Kidney (tissue), 14 donors: Measurements from ENCODE around the gene VWA5B1. TPM values are rescaled to one million over a fixed set of nuclear protein-coding genes. Genes with fewer than 3 reads are reported as not detected.

Experiments
- DNase-seq, 5 donors: peaks; one replicate each; pipeline ENCODE4 v3.0.0-alpha.2; 2013 to 2020
- FAIRE-seq: peaks from 2 replicates; lab custom pipeline; 2012; peaks lifted over from hg19 to GRCh38; lab: Jason Lieb, UNC
- H3K27ac ChIP-seq, 2 donors: one replicate each; pipeline ENCODE4 v1.7.0; 2013; ENCODE audit warnings: low read depth in 2 of 2, low read length in 2 of 2, inconsistent platforms in 1 of 2
- H3K27me3 ChIP-seq: one replicate; pipeline ENCODE4 v1.7.1; 2013; ENCODE audit warnings: low read length, inconsistent platforms; ENCODE audit not compliant: control insufficient read depth, insufficient read depth
- H3K36me3 ChIP-seq, 3 donors: one replicate each; pipeline versions ENCODE4 v1.7.0 to v1.7.1; 2013; ENCODE audit warnings: low read length in 3 of 3, control low read depth in 1 of 3, inconsistent platforms in 1 of 3; ENCODE audit not compliant: insufficient read depth in 3 of 3, control insufficient read depth in 2 of 3
- H3K4me1 ChIP-seq, 3 donors: one replicate each; pipeline versions ENCODE4 v1.7.0 to v1.7.1; 2013; ENCODE audit warnings: low read length in 3 of 3, inconsistent platforms in 1 of 3, low read depth in 1 of 3; ENCODE audit not compliant: control insufficient read depth in 2 of 3, insufficient read depth in 2 of 3
- H3K4me3 ChIP-seq, 3 donors: one replicate each; pipeline versions ENCODE4 v1.7.0 to v1.8.1; 2013; ENCODE audit warnings: low read length in 3 of 3, control low read depth in 1 of 3, inconsistent platforms in 1 of 3
- H3K9ac ChIP-seq, 3 donors: one replicate each; pipeline versions ENCODE4 v1.7.0 to v1.7.1; 2013; ENCODE audit warnings: low read length in 3 of 3, control low read depth in 1 of 3, inconsistent platforms in 1 of 3
- H3K9me3 ChIP-seq, 3 donors: one replicate each; pipeline versions ENCODE4 v1.7.0 to v1.7.1; 2013; ENCODE audit warnings: low read length in 3 of 3, control low read depth in 1 of 3, inconsistent platforms in 1 of 3; ENCODE audit not compliant: control insufficient read depth in 2 of 3, insufficient read depth in 1 of 3
- intact Hi-C: fragments of 100-400 bp; cut with DNase I; formaldehyde crosslinking; loops from one replicate; pipeline ENCODE4 v1.11.1; 2022
- polyA plus RNA-seq: library from polyadenylated mRNA; stranded (reverse); fragments of 350-450 nt; fragmentation: Illumina TruSeq; extraction: RNeasy Lipid Tissue Mini Kit (QIAGEN cat#74804); gene quantifications from one replicate; pipeline ENCODE4 v1.2.3, GENCODE V29; 2014; ENCODE audit warnings: low read depth, low replicate concordance; ENCODE audit not compliant: insufficient read depth
- total RNA-seq: library from RNA; stranded (reverse); fragmentation: NEBNext Ultra II Directional; extraction: Animal tissue kit (Norgen Biotek cat#: 25700); gene quantifications from one replicate; pipeline ENCODE4 v1.2.1, GENCODE V29; 2021
- TF ChIP-seq, protein P1 (sequence below): IDR thresholded peaks from 3 replicates; pipeline ENCODE4 v1.5.1; 2012; ENCODE audit warnings: mild to moderate bottlenecking, moderate library complexity, borderline replicate concordance; ENCODE audit not compliant: insufficient read depth; ENCODE audit errors: extremely low read depth
- donor health status: control.
- donor health status: control.
- donor health status: control.
- donor health status: control.
- donor health status: control.
- donor health status: DM: yes; HTN: yes; CAD: no.
- donor health status: Normal renal cell carcinoma (clear cell type).

The VWA5B1 gene
- total and polyA plus RNA-seq, 2 donors from 2014 or later, result 0.69 to 1.4 TPM

DNA sequence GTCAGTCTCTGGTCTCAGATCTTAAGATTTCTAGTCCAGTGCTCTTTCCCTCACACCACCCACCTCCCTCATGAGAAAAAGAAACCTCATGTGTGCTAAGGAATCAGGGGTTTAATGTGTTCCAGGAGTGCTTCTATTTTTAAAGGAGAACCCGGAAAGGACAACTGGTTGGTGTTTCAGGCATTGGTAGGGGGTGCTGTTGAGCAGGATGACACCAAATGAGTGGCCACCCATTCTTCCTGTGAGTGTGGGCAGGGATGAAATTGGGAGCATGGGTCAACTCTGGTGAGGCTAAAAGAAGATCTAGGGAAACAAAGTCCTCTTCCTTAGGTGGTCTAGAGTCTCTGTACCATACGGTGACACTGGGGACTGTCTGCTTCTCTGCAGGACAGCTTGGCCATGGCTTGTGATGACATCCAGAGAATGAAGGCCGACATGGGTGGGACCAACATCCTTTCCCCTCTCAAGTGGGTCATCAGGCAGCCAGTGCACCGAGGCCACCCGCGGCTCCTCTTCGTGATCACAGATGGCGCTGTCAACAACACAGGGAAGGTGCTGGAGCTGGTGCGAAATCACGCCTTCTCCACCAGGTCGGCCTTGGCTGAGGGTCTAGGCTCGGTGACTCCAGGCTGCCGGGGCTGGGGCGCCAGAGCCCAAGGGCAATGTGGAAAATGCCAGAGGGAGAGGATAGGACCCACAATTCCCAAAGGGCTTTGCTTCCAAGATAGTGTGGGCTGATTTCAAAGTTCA, 39.3 kb downstream of the VWA5B1 start:
- DNase-seq (no peak), FAIRE-seq (no peak)
- H3K9me3 ChIP-seq, result no peaks in the 10 kb centered on the region
- TF ChIP-seq, protein P1, sequence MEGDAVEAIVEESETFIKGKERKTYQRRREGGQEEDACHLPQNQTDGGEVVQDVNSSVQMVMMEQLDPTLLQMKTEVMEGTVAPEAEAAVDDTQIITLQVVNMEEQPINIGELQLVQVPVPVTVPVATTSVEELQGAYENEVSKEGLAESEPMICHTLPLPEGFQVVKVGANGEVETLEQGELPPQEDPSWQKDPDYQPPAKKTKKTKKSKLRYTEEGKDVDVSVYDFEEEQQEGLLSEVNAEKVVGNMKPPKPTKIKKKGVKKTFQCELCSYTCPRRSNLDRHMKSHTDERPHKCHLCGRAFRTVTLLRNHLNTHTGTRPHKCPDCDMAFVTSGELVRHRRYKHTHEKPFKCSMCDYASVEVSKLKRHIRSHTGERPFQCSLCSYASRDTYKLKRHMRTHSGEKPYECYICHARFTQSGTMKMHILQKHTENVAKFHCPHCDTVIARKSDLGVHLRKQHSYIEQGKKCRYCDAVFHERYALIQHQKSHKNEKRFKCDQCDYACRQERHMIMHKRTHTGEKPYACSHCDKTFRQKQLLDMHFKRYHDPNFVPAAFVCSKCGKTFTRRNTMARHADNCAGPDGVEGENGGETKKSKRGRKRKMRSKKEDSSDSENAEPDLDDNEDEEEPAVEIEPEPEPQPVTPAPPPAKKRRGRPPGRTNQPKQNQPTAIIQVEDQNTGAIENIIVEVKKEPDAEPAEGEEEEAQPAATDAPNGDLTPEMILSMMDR, result no peak
- intact Hi-C loops, result no loop called here
- peaks cover 0 to 5% (median 4%) of the 10 kb centered on the region in 3 donors for H3K4me1 ChIP-seq
- H3K36me3 ChIP-seq, result no peaks in the 10 kb centered on the region
- no peaks in the 10 kb centered on the region for H3K27me3 ChIP-seq
- no peak overlapping the region for H3K9ac ChIP-seq
- no peak overlapping the region for H3K27ac ChIP-seq
- no peak overlapping the region for H3K4me3 ChIP-seq

DNA sequence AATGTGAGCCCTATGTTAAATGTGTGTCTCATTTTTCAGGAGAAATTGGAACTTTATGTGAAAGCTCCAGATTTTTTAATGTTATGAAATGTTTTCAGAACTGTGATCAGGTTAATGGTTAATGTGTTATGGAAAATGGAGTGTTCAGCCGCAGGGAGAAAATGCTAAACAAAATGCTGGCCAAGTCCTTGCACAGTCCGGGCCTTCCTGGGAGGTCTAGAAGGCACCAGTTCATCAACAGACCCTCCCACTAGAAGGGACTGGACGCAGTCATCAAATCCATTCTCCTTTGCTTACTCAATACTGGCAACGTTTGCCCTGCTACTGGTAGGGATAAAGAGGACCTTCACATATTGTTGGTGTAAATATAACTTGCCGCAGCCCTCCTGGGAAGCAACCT, 43.4 kb downstream of the VWA5B1 start:
- Histone ChIP-seq H3K4me3 (no peak overlapping the region), H3K36me3 (no peaks in the 10 kb centered on the region), H3K4me1 (no peaks in the 10 kb centered on the region), H3K9ac (no peak overlapping the region), H3K9me3 (no peaks in the 10 kb centered on the region), H3K27me3 (no peaks in the 10 kb centered on the region), H3K27ac (no peak overlapping the region)
- TF ChIP-seq, protein P1, result no peak
- intact Hi-C loops, result no loop called here
- FAIRE-seq (no peak), DNase-seq (no peak)

DNA sequence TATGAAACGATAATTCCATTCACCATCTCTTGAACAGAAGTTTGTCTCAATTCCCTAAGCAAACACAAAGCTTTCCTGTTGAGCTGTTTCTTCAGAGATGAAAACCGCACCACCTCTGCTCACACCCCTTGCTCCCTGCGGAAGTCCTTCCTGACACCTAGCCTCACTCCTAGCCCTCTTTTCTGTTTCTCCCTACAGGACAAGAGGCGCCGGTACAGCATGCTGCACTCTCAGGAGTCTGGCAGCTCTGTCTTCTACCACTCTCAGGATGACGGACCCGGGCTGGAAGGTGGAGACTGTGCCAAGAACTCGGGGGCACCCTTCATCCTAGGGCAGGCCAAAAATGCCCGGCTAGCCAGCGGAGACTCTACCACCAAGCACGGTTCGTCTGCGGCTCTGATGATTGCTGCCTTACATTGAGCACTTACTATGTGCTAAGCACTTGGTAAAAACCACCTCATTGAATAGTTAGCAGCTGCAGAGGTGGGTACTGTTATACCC, 45.5 kb downstream of the VWA5B1 start:
- intact Hi-C loops, result no loop called here
- no peak for FAIRE-seq

More for the DNA sequence above, 45.5 kb downstream of the VWA5B1 start:
- Histone ChIP-seq H3K4me1 (no peaks in the 10 kb centered on the region), H3K4me3 (no peak overlapping the region), H3K27me3 (no peaks in the 10 kb centered on the region), H3K36me3 (no peaks in the 10 kb centered on the region), H3K9me3 (no peaks in the 10 kb centered on the region), H3K9ac (no peak overlapping the region), H3K27ac (no peak overlapping the region)
- DNase-seq, result peak in 1 of 5 donors; percentile 51
- TF ChIP-seq, protein P1, result no peak
